ENCODE measurements around the gene BLOC1S1.

- TF ChIP-seq CTCF (IDR thresholded peaks at IDR 0.05): no peak
- TF ChIP-seq POLR2AphosphoS5 (IDR thresholded peaks at IDR 0.05): no peak
- no peak for TF ChIP-seq EP300 (IDR thresholded peaks at IDR 0.05)
- no peak for TF ChIP-seq POLR2A (IDR thresholded peaks at IDR 0.05; ENCODE audit: low read depth)
Measured at GRCh38 chr12:55760663-55761062, 44.8 kb downstream of the BLOC1S1 start.

All from esophagus muscularis mucosa (tissue), 4 donors.